A549 (cell line): ENCODE measurements around the gene PKP4. TPM values are rescaled to one million over a fixed set of nuclear protein-coding genes. Genes with fewer than 3 reads are reported as not detected.

ENCODE experiments used
- ATAC-seq, 2 experiments: fragments of 200-7000 bp in 1 of 2; fragments of >200 bp in 1 of 2; cut with Nextera tagmentation in 1 of 2; cut with Tn5 transposase in 1 of 2; 3 replicates each; pipeline versions ENCODE4 v1.8.0 to v1.9.1; 2018 to 2020; ENCODE audit warnings: mild to moderate bottlenecking in 1 of 2, moderate library complexity in 1 of 2
- CTCF ChIA-PET: fragments of 300-600 bp; sonication (Branson Sonifier 250); formaldehyde crosslinking; extraction: SDS; loops from one replicate; lab custom pipeline; 2021; ENCODE audit warnings: antibody characterized with exemption, inconsistent platforms; lab: Yijun Ruan, JAX
- POLR2A ChIA-PET: fragments of 350-600 bp; formaldehyde crosslinking; extraction: SDS; loops from one replicate; lab custom pipeline; 2021; ENCODE audit warnings: antibody characterized with exemption, inconsistent platforms; lab: Yijun Ruan, JAX
- DNase-seq, 2 experiments: peaks; one replicate each; pipeline versions ENCODE4 v3.0.0 to v3.0.0-alpha.2; 2011 to 2016; ENCODE audit warnings: low read depth in 1 of 2, low spot score in 1 of 2
- FAIRE-seq: peaks from 2 replicates; lab custom pipeline; 2011; peaks lifted over from hg19 to GRCh38; lab: Jason Lieb, UNC
- H3K27ac ChIP-seq, 2 experiments: fragments of >200 bp; sonication (Bioruptor Twin); formaldehyde crosslinking; 3 replicates each; pipeline ENCODE4 v1.5.1; 2016 to 2017
- H3K4me1 ChIP-seq: fragments of >200 bp; sonication (Bioruptor Twin); formaldehyde crosslinking; 3 replicates; pipeline ENCODE4 v1.6.1; 2016
- H3K4me2 ChIP-seq: fragments of >200 bp; sonication (Bioruptor Twin); formaldehyde crosslinking; 3 replicates; pipeline ENCODE4 v1.6.1; 2016
- H3K4me3 ChIP-seq: fragments of >200 bp; sonication (Bioruptor Twin); formaldehyde crosslinking; 3 replicates; pipeline ENCODE4 v1.5.1; 2016
- H3K9me3 ChIP-seq: fragments of >200 bp; sonication (Bioruptor Twin); formaldehyde crosslinking; 3 replicates; pipeline ENCODE4 v1.6.1; 2016
- CEBPB ChIP-seq, 2 experiments: fragments of >200 bp in 1 of 2; sonication (Bioruptor Twin) in 1 of 2; formaldehyde crosslinking in 1 of 2; IDR thresholded peaks; 2 replicates each; pipeline ENCODE4 v1.6.1; 2012 to 2016
- CHD2 ChIP-seq: fragments of 150-350 bp; IDR thresholded peaks from 2 replicates; pipeline ENCODE4 v1.6.1; 2014; ENCODE audit warnings: low read length; ENCODE audit not compliant: partially characterized antibody
- CHD4 ChIP-seq: fragments of 200-600 bp; sonication (generic); IDR thresholded peaks from 2 replicates; pipeline ENCODE4 v1.6.1; 2016; ENCODE audit warnings: antibody characterized with exemption, mild to moderate bottlenecking, borderline replicate concordance
- EHF ChIP-seq: fragments of 250-450 bp; sonication (Bioruptor Pico); IDR thresholded peaks from 2 replicates; pipeline ENCODE4 v1.5.0; 2020; ENCODE audit warnings: mild to moderate bottlenecking
- ESRRA ChIP-seq: fragments of 150-350 bp; IDR thresholded peaks from 2 replicates; pipeline ENCODE4 v1.6.1; 2014; ENCODE audit warnings: mild to moderate bottlenecking, low read length, borderline replicate concordance
- FOSL2 ChIP-seq, 2 experiments: fragments of 450-650 bp in 1 of 2; fragments of >200 bp in 1 of 2; sonication (Bioruptor Twin) in 1 of 2; formaldehyde crosslinking; IDR thresholded peaks; 2 replicates each; pipeline versions ENCODE4 v1.5.0 to v1.6.1; 2016 to 2020; ENCODE audit warnings: mild to moderate bottlenecking in 1 of 2, moderate library complexity in 1 of 2
- HDAC2 ChIP-seq: fragments of 200-600 bp; sonication (generic); IDR thresholded peaks from 2 replicates; pipeline ENCODE4 v1.6.1; 2016
- HOXA7 ChIP-seq: fragments of 250-450 bp; sonication (Bioruptor Pico); IDR thresholded peaks from 2 replicates; pipeline ENCODE4 v1.5.0; 2020; ENCODE audit warnings: mild to moderate bottlenecking, moderate library complexity
- HOXB13 ChIP-seq: fragments of 250-450 bp; sonication (Bioruptor Pico); IDR thresholded peaks from 2 replicates; pipeline ENCODE4 v1.5.0; 2020; ENCODE audit warnings: low read depth, mild to moderate bottlenecking, moderate library complexity
- HOXB5 ChIP-seq: fragments of 250-450 bp; sonication (Bioruptor Pico); IDR thresholded peaks from 2 replicates; pipeline ENCODE4 v1.5.0; 2020; ENCODE audit warnings: mild to moderate bottlenecking, moderate library complexity
- JUN ChIP-seq, 2 experiments: fragments of >200 bp; sonication (Bioruptor Twin); formaldehyde crosslinking; IDR thresholded peaks; 2 replicates in 1 of 2; 3 replicates in 1 of 2; pipeline ENCODE4 v1.6.1; 2016 to 2017
- MAZ ChIP-seq: fragments of 150-350 bp; IDR thresholded peaks from 2 replicates; pipeline ENCODE4 v1.6.1; 2014; ENCODE audit warnings: antibody characterized with exemption, low read depth, low read length, borderline replicate concordance
- NFE2L2 ChIP-seq: fragments of 150-350 bp; conservative IDR thresholded peaks from 2 replicates; pipeline ENCODE4 v1.6.1; 2014; ENCODE audit warnings: low read length
- PHF8 ChIP-seq: fragments of 200-600 bp; sonication (generic); IDR thresholded peaks from 2 replicates; pipeline ENCODE4 v1.6.1; 2016; ENCODE audit warnings: low read depth, mild to moderate bottlenecking, antibody characterized with exemption, moderate library complexity, borderline replicate concordance
- POLR2AphosphoS2 ChIP-seq: conservative IDR thresholded peaks from 2 replicates; pipeline ENCODE4 v1.6.1; 2012; ENCODE audit warnings: low read length, improper control_type of control experiment, inconsistent platforms
- SMC3 ChIP-seq: fragments of >200 bp; sonication (Bioruptor Twin); formaldehyde crosslinking; IDR thresholded peaks from 3 replicates; pipeline ENCODE4 v1.6.1; 2018; ENCODE audit warnings: inconsistent platforms
- SREBF2 ChIP-seq: fragments of 450-650 bp; IDR thresholded peaks from 2 replicates; pipeline ENCODE4 v1.6.1; 2014; ENCODE audit warnings: mild to moderate bottlenecking, moderate library complexity
- ZFP36 ChIP-seq: fragments of 450-650 bp; IDR thresholded peaks from 2 replicates; pipeline ENCODE4 v1.6.1; 2014; ENCODE audit warnings: borderline replicate concordance; ENCODE audit not compliant: partially characterized antibody
- WGBS: methylation state at CpG from one replicate; pipeline ENCODE4 v1.1.6; 2017; ENCODE audit errors: missing lambda C conversion rate; 5-methylcytosine and 5-hydroxymethylcytosine counted together
- polyA plus RNA-seq, 4 experiments: library from polyadenylated mRNA; depleted of rRNA in 3 of 4; stranded (reverse); fragments of >200 nt; fragmentation: RNase III in 1 of 4; extraction: RNeasy Plus Mini Kit Qiagen cat#74134 plus additional on column Dnase treatment in 1 of 4; gene quantifications; 2 replicates in 3 of 4; 3 replicates in 1 of 4; pipeline ENCODE4 v1.2.3, GENCODE V29; 2011 to 2017
- TF ChIP-seq, protein P1 (sequence below): IDR thresholded peaks from 2 replicates; pipeline ENCODE4 v1.6.1; 2012; ENCODE audit warnings: low read depth, borderline replicate concordance
- TF ChIP-seq, protein P2 (sequence below): IDR thresholded peaks from 2 replicates; pipeline ENCODE4 v1.6.1; 2012
- TF ChIP-seq, protein P3 (sequence below): fragments of 150-350 bp; IDR thresholded peaks from 2 replicates; pipeline ENCODE4 v1.6.1; 2014; ENCODE audit warnings: low read depth, mild to moderate bottlenecking, low read length
- TF ChIP-seq, protein P4 (sequence below): fragments of >200 bp; sonication (Bioruptor Twin); formaldehyde crosslinking; IDR thresholded peaks from 3 replicates; pipeline ENCODE4 v1.6.1; 2016
- TF ChIP-seq, protein P5 (sequence below): fragments of 250-450 bp; sonication (Bioruptor Pico); IDR thresholded peaks from 2 replicates; pipeline ENCODE4 v1.5.0; 2021; ENCODE audit warnings: mild to moderate bottlenecking, moderate library complexity, borderline replicate concordance
- TF ChIP-seq, protein P6 (sequence below): fragments of 450-650 bp; IDR thresholded peaks from 2 replicates; pipeline ENCODE4 v1.6.1; 2014; ENCODE audit warnings: antibody characterized with exemption

The PKP4 gene
- polyA plus RNA-seq, 2 of the 4 experiments (the other 2 are of a cell fraction), result 27.0 to 56.6 TPM

DNA sequence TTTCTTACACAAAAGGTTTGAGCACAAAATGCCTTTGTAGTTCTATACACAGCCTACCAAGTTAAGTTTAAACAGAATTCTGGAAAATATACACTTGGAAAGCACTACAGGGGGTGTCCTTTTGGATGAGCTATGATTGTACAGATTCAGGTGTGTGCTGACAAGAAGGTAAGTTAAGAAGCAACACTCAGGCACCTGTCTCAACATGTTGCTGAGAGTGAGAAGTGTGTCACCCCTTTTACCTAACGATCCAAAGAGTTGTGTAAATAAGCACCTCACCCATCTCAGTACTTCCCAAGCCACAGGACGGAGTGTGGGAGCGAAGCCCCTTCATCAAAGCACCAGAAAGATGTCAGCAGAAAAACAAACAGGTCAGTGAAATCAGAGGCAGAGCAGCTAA lies 228.9 kb downstream of the PKP4 start:
- Histone ChIP-seq H3K27ac (no peak overlapping the region), H3K4me2 (no peak overlapping the region), H3K4me1 (no peaks in the 10 kb centered on the region), H3K9me3 (no peaks in the 10 kb centered on the region), H3K4me3 (no peak overlapping the region)
- TF ChIP-seq HOXA7 (CRISPR knock-in tag) (no peak), CHD2 (no peak), ZFP36 (no peak)
- TF ChIP-seq, protein P1, sequence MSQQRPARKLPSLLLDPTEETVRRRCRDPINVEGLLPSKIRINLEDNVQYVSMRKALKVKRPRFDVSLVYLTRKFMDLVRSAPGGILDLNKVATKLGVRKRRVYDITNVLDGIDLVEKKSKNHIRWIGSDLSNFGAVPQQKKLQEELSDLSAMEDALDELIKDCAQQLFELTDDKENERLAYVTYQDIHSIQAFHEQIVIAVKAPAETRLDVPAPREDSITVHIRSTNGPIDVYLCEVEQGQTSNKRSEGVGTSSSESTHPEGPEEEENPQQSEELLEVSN, result no peak
- ATAC-seq, result no peak
- POLR2A ChIA-PET, result no interaction called here
- CTCF ChIA-PET, result interaction anchor here (1.0 kb wide), 1 partner anchor 68 kb away, joined by 4 read pairs; no protein-coding TSS in a partner anchor
- 68% methylated on average over 3 of the region's 3 CpGs for WGBS
- DNase-seq, result no peak
- no peak for FAIRE-seq

DNA sequence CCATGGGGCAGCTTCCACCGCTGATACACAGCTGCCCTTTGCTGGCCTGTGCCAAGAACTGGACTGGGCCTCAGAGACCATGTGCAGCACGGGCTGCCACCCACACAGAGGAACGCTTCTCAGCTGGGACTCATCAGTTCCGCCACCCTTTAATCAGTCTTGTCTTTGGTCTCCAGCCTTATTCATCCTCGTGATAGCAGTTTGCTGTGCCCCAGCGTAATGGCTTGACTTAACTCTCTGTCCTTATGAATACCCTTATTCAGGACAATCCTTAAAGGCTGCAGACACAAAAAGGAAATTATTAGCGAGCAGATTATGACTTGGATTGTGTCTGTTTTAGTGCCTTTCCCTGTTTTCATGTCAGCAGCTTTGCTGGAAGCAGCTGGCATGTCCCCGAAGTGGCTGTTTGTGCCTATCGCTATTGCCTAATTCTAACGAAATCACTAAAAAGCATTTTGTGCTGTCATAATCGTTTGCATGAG lies 229.5 kb downstream of the PKP4 start:
- POLR2A ChIA-PET, result no interaction called here
- ATAC-seq, result peak in 1 of 2 experiments; percentile 17; a peak in 1 of 6 replicates
- CTCF ChIA-PET, result interaction anchor here (0.6 to 1.0 kb wide), 3 partner anchors 38 to 1815 kb away, joined by 3 to 4 read pairs (median 3); no protein-coding TSS in a partner anchor
- TF ChIP-seq CEBPB (IDR thresholded peaks at IDR 0.05) (no peak), SREBF2 (no peak), MAZ (no peak), HDAC2 (no peak), POLR2AphosphoS2 (no peak), HOXB5 (CRISPR knock-in tag) (no peak), PHF8 (no peak)
- TF ChIP-seq, protein P2, sequence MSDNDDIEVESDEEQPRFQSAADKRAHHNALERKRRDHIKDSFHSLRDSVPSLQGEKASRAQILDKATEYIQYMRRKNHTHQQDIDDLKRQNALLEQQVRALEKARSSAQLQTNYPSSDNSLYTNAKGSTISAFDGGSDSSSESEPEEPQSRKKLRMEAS, result no peak
- TF ChIP-seq, protein P3, sequence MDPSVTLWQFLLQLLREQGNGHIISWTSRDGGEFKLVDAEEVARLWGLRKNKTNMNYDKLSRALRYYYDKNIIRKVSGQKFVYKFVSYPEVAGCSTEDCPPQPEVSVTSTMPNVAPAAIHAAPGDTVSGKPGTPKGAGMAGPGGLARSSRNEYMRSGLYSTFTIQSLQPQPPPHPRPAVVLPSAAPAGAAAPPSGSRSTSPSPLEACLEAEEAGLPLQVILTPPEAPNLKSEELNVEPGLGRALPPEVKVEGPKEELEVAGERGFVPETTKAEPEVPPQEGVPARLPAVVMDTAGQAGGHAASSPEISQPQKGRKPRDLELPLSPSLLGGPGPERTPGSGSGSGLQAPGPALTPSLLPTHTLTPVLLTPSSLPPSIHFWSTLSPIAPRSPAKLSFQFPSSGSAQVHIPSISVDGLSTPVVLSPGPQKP, result no peak
- TF ChIP-seq, protein P4, sequence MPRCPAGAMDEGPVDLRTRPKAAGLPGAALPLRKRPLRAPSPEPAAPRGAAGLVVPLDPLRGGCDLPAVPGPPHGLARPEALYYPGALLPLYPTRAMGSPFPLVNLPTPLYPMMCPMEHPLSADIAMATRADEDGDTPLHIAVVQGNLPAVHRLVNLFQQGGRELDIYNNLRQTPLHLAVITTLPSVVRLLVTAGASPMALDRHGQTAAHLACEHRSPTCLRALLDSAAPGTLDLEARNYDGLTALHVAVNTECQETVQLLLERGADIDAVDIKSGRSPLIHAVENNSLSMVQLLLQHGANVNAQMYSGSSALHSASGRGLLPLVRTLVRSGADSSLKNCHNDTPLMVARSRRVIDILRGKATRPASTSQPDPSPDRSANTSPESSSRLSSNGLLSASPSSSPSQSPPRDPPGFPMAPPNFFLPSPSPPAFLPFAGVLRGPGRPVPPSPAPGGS, result no peak
- H3K9me3 ChIP-seq, result no peaks in the 10 kb centered on the region
- 71% methylated on average over 11 of the region's 11 CpGs for WGBS
- no peak for DNase-seq
- FAIRE-seq, result no peak
- H3K4me3 ChIP-seq, result no peak overlapping the region
- H3K27ac ChIP-seq, result no peak overlapping the region
- no peak overlapping the region for H3K4me2 ChIP-seq
- no peaks in the 10 kb centered on the region for H3K4me1 ChIP-seq

DNA sequence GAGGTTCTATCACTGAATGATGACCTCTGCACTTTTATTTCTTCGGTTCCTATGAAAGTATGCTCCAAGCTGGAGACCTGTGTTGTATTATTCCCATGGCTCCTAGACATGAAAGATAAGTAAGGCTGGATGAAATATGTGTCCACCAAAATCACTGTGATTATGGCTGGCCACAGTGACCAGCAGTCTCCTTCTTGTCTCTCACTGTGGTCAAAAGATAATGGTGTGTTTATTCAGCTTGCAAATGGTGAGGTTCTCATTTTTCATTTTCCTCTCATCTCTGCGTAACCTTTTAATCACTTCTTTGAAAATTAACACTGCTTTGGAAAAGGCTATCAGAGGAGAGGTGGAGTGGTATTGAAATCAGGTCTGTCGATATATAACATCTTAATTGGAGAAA lies 230.6 kb downstream of the PKP4 start:
- H3K4me2 ChIP-seq, result no peak overlapping the region
- H3K27ac ChIP-seq, result no peak overlapping the region
- CTCF ChIA-PET, result interaction anchor here (0.6 to 0.9 kb wide), 2 partner anchors 653 to 1385 kb away, joined by 3 to 4 read pairs; no protein-coding TSS in a partner anchor
- H3K4me3 ChIP-seq, result no peak overlapping the region
- no peaks in the 10 kb centered on the region for H3K4me1 ChIP-seq
- ATAC-seq (no peak), FAIRE-seq (no peak), DNase-seq (no peak)
- no peaks in the 10 kb centered on the region for H3K9me3 ChIP-seq
- WGBS, result 83% methylated on average over 3 of the region's 3 CpGs
- POLR2A ChIA-PET, result interaction anchor here (1.7 kb wide), 1 partner anchor 37 kb away, joined by 4 read pairs; no protein-coding TSS in a partner anchor
- TF ChIP-seq EHF (CRISPR knock-in tag) (no peak), SMC3 (no peak), CHD4 (no peak), ESRRA (no peak), ZFP36 (no peak), NFE2L2 (no peak), JUN (IDR thresholded peaks at IDR 0.05) (no peak), HOXB13 (CRISPR knock-in tag) (no peak), FOSL2 (IDR thresholded peaks at IDR 0.05) (no peak), FOSL2 (CRISPR knock-in tag; IDR thresholded peaks at IDR 0.05) (no peak)
- TF ChIP-seq, protein P5, sequence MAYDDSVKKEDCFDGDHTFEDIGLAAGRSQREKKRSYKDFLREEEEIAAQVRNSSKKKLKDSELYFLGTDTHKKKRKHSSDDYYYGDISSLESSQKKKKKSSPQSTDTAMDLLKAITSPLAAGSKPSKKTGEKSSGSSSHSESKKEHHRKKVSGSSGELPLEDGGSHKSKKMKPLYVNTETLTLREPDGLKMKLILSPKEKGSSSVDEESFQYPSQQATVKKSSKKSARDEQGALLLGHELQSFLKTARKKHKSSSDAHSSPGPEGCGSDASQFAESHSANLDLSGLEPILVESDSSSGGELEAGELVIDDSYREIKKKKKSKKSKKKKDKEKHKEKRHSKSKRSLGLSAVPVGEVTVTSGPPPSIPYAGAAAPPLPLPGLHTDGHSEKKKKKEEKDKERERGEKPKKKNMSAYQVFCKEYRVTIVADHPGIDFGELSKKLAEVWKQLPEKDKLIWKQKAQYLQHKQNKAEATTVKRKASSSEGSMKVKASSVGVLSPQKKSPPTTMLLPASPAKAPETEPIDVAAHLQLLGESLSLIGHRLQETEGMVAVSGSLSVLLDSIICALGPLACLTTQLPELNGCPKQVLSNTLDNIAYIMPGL, result no peak
- TF ChIP-seq, protein P6, sequence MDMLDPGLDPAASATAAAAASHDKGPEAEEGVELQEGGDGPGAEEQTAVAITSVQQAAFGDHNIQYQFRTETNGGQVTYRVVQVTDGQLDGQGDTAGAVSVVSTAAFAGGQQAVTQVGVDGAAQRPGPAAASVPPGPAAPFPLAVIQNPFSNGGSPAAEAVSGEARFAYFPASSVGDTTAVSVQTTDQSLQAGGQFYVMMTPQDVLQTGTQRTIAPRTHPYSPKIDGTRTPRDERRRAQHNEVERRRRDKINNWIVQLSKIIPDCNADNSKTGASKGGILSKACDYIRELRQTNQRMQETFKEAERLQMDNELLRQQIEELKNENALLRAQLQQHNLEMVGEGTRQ, result no peak
- TF ChIP-seq, protein P4, result no peak
- TF ChIP-seq, all 56 proteins: peak for 0
